ENCODE results near the gene SERPINB1. TPM values are rescaled to one million over a fixed set of nuclear protein-coding genes. Genes with fewer than 3 reads are reported as not detected.
A peak's percentile ranks its signal among the peaks of the same experiment; 100 is the strongest.
"Not testable (repeated sequence)": the region's sequence is repeated elsewhere in the genome, so short reads cannot be mapped to it uniquely, and the experiment has no call there.

Gene SERPINB1
- total RNA-seq, 1 experiment from 2014 or later = 82.3 TPM

DNA sequence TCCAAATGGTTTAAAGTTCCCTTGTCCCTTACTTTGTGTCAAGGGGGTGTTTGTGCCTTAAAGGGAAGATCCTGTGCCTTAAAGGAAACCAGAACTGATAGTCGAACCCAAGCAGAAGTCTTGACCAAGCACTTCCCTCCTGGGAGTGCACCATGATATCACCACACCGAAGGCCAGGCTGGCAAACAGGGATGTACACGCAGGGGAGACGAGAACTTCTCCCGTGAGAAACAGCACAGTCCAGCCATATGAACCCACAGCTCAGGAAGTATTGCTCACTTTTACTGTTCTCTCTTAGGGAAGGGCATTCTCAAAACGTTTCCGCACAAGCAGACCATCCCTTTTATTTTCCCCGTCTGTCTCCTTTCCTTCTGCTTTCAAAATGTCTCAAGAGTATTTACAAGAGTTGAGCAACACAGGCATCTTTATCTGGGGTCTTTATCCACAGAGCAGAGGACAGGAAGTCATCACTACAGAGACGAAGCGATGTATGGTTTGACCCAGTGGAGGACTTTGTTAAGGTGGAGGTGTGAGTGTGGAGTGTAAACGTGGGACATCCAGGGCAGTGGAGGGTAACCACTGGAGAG lies 12.8 kb upstream of the SERPINB1 start:
- ChIA-PET CTCF (interaction anchor here (0.6 to 0.7 kb wide), 2 partner anchors 43 to 63 kb away, joined by 3 read pairs; no protein-coding TSS in a partner anchor), POLR2A (ENCODE audit: unreplicated experiment) (interaction anchor here (0.7 kb wide), 1 partner anchor 9 kb away, joined by 3 read pairs; no protein-coding TSS in a partner anchor)
- H3K9me3 ChIP-seq (ENCODE audit: insufficient read depth, low read depth) = no peaks in the 10 kb centered on the region
- no peak for DNase-seq
- H3K79me2 ChIP-seq (ENCODE audit: low read depth) = no peaks in the 10 kb centered on the region
- H3K27me3 ChIP-seq (ENCODE audit: insufficient read depth, low read depth) = no peaks in the 10 kb centered on the region
- peak overlapping the region; percentile 83 for H3K4me2 ChIP-seq
- intact Hi-C loops (cut with micrococcal nuclease; ENCODE audit: unreplicated experiment) = no loop called here
- no peaks in the 10 kb centered on the region for H3K36me3 ChIP-seq (ENCODE audit: low read depth)
- H2AFZ ChIP-seq = no peak overlapping the region; the same call in 1 of the 2 replicates
- TSS peak; percentile 69 for BruUV-seq (replicated peaks)
- H3K9me2 ChIP-seq (ENCODE audit: insufficient read depth) = no peaks in the 10 kb centered on the region
- H3F3A ChIP-seq (ENCODE audit: insufficient read depth, low read depth) = peaks cover 6% of the 10 kb centered on the region; the same call in 1 of the 2 replicates
- no peaks in the 10 kb centered on the region for H4K20me1 ChIP-seq (ENCODE audit: insufficient read depth)
- peak overlapping the region; percentile 60 for H3K4me3 ChIP-seq
- H3K4me1 ChIP-seq (replicated peaks; ENCODE audit: insufficient read depth) = peaks cover 24% of the 10 kb centered on the region
- TF ChIP-seq EZH2 (IDR thresholded peaks at IDR 0.05; ENCODE audit: low read depth) = no peak
- TF ChIP-seq, protein P1, sequence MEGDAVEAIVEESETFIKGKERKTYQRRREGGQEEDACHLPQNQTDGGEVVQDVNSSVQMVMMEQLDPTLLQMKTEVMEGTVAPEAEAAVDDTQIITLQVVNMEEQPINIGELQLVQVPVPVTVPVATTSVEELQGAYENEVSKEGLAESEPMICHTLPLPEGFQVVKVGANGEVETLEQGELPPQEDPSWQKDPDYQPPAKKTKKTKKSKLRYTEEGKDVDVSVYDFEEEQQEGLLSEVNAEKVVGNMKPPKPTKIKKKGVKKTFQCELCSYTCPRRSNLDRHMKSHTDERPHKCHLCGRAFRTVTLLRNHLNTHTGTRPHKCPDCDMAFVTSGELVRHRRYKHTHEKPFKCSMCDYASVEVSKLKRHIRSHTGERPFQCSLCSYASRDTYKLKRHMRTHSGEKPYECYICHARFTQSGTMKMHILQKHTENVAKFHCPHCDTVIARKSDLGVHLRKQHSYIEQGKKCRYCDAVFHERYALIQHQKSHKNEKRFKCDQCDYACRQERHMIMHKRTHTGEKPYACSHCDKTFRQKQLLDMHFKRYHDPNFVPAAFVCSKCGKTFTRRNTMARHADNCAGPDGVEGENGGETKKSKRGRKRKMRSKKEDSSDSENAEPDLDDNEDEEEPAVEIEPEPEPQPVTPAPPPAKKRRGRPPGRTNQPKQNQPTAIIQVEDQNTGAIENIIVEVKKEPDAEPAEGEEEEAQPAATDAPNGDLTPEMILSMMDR (conservative IDR thresholded peaks at IDR 0.05) = peak; percentile 26; the same call in 1 of the 2 replicates
- H3K27ac ChIP-seq = peak overlapping the region; percentile 99

DNA sequence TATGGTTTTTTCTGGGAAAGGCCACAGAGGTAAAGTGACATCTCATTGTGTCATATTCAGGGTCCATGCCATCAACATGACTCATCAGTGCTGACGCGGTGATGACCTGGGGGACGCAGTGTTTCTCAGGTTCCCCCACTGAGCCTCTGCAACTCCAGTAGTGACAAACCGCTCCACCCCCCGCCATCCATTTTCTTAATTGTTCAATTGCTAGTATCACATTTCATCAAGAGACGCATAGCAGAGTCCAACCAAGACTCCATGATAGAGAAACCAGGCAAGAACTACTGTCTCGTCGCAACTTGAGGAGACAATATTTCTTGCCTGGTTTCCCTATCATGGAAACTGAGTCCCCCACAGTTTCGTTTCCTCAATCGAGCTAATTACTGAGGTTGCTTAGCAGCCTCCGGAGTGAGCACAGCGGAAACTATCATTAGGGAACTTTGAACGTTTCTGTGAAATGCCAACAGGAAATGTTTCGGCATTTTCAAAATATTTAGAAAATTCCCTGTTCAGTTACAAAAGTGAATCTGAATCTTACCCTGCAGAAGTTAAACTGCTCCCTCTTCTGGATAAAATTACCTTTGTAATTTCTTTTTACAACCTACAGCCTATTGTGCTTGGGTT lies 12.2 kb upstream of the SERPINB1 start:
- H2AFZ ChIP-seq = no peak overlapping the region; the same call in 1 of the 2 replicates
- peak overlapping the region; percentile 83 for H3K4me2 ChIP-seq
- DNase-seq = peak; percentile 82 to 87
- CTCF ChIA-PET = interaction anchor here (0.5 to 0.7 kb wide), 3 partner anchors 43 to 62 kb away, joined by 3 to 5 read pairs (median 3); no protein-coding TSS in a partner anchor
- H3K27me3 ChIP-seq (ENCODE audit: insufficient read depth, low read depth) = no peaks in the 10 kb centered on the region
- no peaks in the 10 kb centered on the region for H4K20me1 ChIP-seq (ENCODE audit: insufficient read depth)
- H3K4me1 ChIP-seq (replicated peaks; ENCODE audit: insufficient read depth) = peaks cover 24% of the 10 kb centered on the region
- H3K36me3 ChIP-seq (ENCODE audit: low read depth) = no peaks in the 10 kb centered on the region
- TF ChIP-seq EZH2 (IDR thresholded peaks at IDR 0.05; ENCODE audit: low read depth) = no peak
- TF ChIP-seq, protein P1 (conservative IDR thresholded peaks at IDR 0.05) = peak; percentile 58
- peaks cover 6% of the 10 kb centered on the region; the same call in 1 of the 2 replicates for H3F3A ChIP-seq (ENCODE audit: insufficient read depth, low read depth)
- intact Hi-C loops (cut with micrococcal nuclease; ENCODE audit: unreplicated experiment) = loop anchor here (1.0 kb wide), 1 partner anchor 22 kb away; no protein-coding TSS in a partner anchor
- H3K4me3 ChIP-seq = peak overlapping the region; percentile 60
- peak overlapping the region; percentile 99 for H3K27ac ChIP-seq
- H3K79me2 ChIP-seq (ENCODE audit: low read depth) = no peaks in the 10 kb centered on the region
- H3K9me3 ChIP-seq (ENCODE audit: insufficient read depth, low read depth) = no peaks in the 10 kb centered on the region
- POLR2A ChIA-PET (ENCODE audit: unreplicated experiment) = interaction anchor here (0.7 kb wide), 1 partner anchor 9 kb away, joined by 3 read pairs; no protein-coding TSS in a partner anchor
- no TSS peak for BruUV-seq (replicated peaks)
- no peaks in the 10 kb centered on the region for H3K9me2 ChIP-seq (ENCODE audit: insufficient read depth)

DNA sequence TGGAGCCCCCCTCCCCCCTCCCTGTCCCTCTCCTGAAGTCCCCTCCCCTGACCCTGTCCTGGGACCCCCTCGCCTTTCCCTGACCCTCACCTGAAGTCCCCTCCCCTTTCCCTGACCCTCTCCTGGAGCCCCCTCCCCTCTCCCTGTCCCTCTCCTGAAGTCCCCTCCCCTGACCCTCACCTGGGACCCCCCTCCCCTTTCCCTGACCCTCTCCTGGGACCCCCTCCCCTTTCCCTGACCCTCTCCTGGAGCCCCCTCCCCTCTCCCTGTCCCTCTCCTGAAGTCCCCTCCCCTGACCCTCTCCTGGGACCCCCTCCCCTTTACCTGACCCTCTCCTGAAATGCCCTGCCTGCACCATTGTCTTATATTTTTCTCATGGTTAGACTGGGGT lies 11.7 kb upstream of the SERPINB1 start:
- POLR2A ChIA-PET (ENCODE audit: unreplicated experiment); H3F3A ChIP-seq (ENCODE audit: insufficient read depth, low read depth); H3K36me3 ChIP-seq (ENCODE audit: low read depth); BruUV-seq (replicated peaks); H3K9me2 ChIP-seq (ENCODE audit: insufficient read depth); DNase-seq; H4K20me1 ChIP-seq (ENCODE audit: insufficient read depth); H3K79me2 ChIP-seq (ENCODE audit: low read depth); H2AFZ ChIP-seq; H3K9me3 ChIP-seq (ENCODE audit: insufficient read depth, low read depth); H3K27me3 ChIP-seq (ENCODE audit: insufficient read depth, low read depth): not testable (repeated sequence)
- Histone ChIP-seq H3K4me1 (replicated peaks; ENCODE audit: insufficient read depth) (peaks cover 24% of the 10 kb centered on the region), H3K4me3 (peak overlapping the region; percentile 60; the same call in 1 of the 2 replicates), H3K27ac (peak overlapping the region; percentile 99), H3K4me2 (peak overlapping the region; percentile 83)
- CTCF ChIA-PET = interaction anchor here (0.5 to 0.7 kb wide), 2 partner anchors 55 to 62 kb away, joined by 3 to 5 read pairs; no protein-coding TSS in a partner anchor
- intact Hi-C loops (cut with micrococcal nuclease; ENCODE audit: unreplicated experiment) = loop anchor here (1.0 kb wide), 1 partner anchor 23 kb away; no protein-coding TSS in a partner anchor
